Thyroid gland (tissue), 4 donors: ENCODE results near the gene DAPL1. TPM values are rescaled to one million over a fixed set of nuclear protein-coding genes. Genes with fewer than 3 reads are reported as not detected.

Source experiments
- DNase-seq, 2 donors: peaks; one replicate each; pipeline ENCODE4 v3.0.0-alpha.2; 2019
- H3K27ac ChIP-seq, 3 donors: fragments of 200-600 bp; sonication (generic); 1 replicate in 2 of 3; 2 replicates in 1 of 3; pipeline ENCODE4 v1.5.1; 2016 to 2019; ENCODE audit warnings: mild to moderate bottlenecking in 1 of 3, moderate library complexity in 1 of 3
- H3K27me3 ChIP-seq: fragments of 200-600 bp; sonication (generic); one replicate; pipeline ENCODE4 v1.5.1; 2019
- H3K36me3 ChIP-seq, 2 donors: fragments of 200-600 bp; sonication (generic); one replicate each; pipeline ENCODE4 v1.5.1; 2016 to 2019
- H3K4me1 ChIP-seq, 2 donors: fragments of 200-600 bp; sonication (generic); one replicate each; pipeline ENCODE4 v1.5.1; 2017 to 2019
- H3K4me3 ChIP-seq, 3 donors: fragments of 200-600 bp; sonication (generic); replicated peaks in 1 of 3; 1 replicate in 2 of 3; 2 replicates in 1 of 3; pipeline ENCODE4 v1.5.1; 2016; ENCODE audit warnings: mild to moderate bottlenecking in 1 of 3
- H3K9me3 ChIP-seq: fragments of 200-600 bp; sonication (generic); one replicate; pipeline ENCODE4 v1.5.1; 2017
- CTCF ChIP-seq, 6 experiments: fragments of 200-600 bp in 3 of 6; fragments of 450-650 bp in 3 of 6; sonication (generic) in 3 of 6; IDR thresholded peaks; one replicate each; pipeline ENCODE4 v1.5.1; 2016 to 2019; ENCODE audit warnings: antibody characterized with exemption in 6 of 6, mild to moderate bottlenecking in 2 of 6, inconsistent platforms in 1 of 6, moderate library complexity in 1 of 6
- POLR2A ChIP-seq, 2 donors: fragments of 450-650 bp; IDR thresholded peaks; one replicate each; pipeline ENCODE4 v1.6.1; 2017; ENCODE audit warnings: antibody characterized with exemption in 2 of 2, mild to moderate bottlenecking in 2 of 2, moderate library complexity in 1 of 2
- WGBS, 2 donors: methylation state at CpG; one replicate each; pipeline ENCODE4 v1.1.5; 2017; 5-methylcytosine and 5-hydroxymethylcytosine counted together
- intact Hi-C: fragments of 100-400 bp; cut with DNase I; formaldehyde crosslinking; loops from one replicate; pipeline ENCODE4 v1.15.1; 2023
- total RNA-seq, 4 donors: library from RNA; depleted of rRNA; stranded (reverse); fragments of >200 nt; gene quantifications; one replicate each; pipeline ENCODE4 v1.2.3, GENCODE V29; 2016

Gene DAPL1
- total RNA-seq, 4 donors from 2014 or later, result 12.3 to 68.9 (median 28.1) TPM

- Histone ChIP-seq H3K27me3 (no peaks in the 10 kb centered on the region), H3K27ac (peak overlapping the region in 2 of 3 donors; percentile 44 to 54), H3K4me3 (no peak overlapping the region), H3K9me3 (no peaks in the 10 kb centered on the region), H3K36me3 (no peaks in the 10 kb centered on the region), H3K4me1 (peaks cover 28 to 76% of the 10 kb centered on the region in 2 donors)
- 55 to 71% methylated on average over 1 of the region's 1 CpG for WGBS, 2 donors
- intact Hi-C loops, result no loop called here
- DNase-seq, result no peak
- TF ChIP-seq CTCF (IDR thresholded peaks at IDR 0.05) (no peak), POLR2A (IDR thresholded peaks at IDR 0.05) (no peak)
Measured at GRCh38 chr2:158815166-158815565, 20.0 kb downstream of the DAPL1 start.

- Histone ChIP-seq H3K9me3 (no peaks in the 10 kb centered on the region), H3K27ac (peak overlapping the region in 2 of 3 donors; percentile 44 to 54), H3K27me3 (no peaks in the 10 kb centered on the region), H3K4me1 (peaks cover 23 to 71% of the 10 kb centered on the region in 2 donors), H3K4me3 (no peak overlapping the region), H3K36me3 (no peaks in the 10 kb centered on the region)
- 36 to 54% methylated on average over 5 of the region's 5 CpGs for WGBS, 2 donors
- no peak for DNase-seq
- intact Hi-C loops, result no loop called here
- no peak for TF ChIP-seq POLR2A (IDR thresholded peaks at IDR 0.05)
- TF ChIP-seq CTCF (IDR thresholded peaks at IDR 0.05), result no peak
Measured at GRCh38 chr2:158815658-158816057, 20.5 kb downstream of the DAPL1 start.

GRCh38 chr2:158817588-158817987 lies 22.5 kb downstream of the DAPL1 start:
- TF ChIP-seq POLR2A (IDR thresholded peaks at IDR 0.05), result no peak
- TF ChIP-seq CTCF (IDR thresholded peaks at IDR 0.05), result no peak
- Histone ChIP-seq H3K27me3 (no peaks in the 10 kb centered on the region), H3K4me1 (peaks cover 22 to 62% of the 10 kb centered on the region in 2 donors), H3K27ac (peak overlapping the region in 1 of 3 donors; percentile 47), H3K36me3 (no peaks in the 10 kb centered on the region), H3K4me3 (no peak overlapping the region), H3K9me3 (no peaks in the 10 kb centered on the region)
- intact Hi-C loops, result no loop called here
- 69 to 84% methylated on average over 3 of the region's 3 CpGs for WGBS, 2 donors
- no peak for DNase-seq

- Histone ChIP-seq H3K36me3 (no peaks in the 10 kb centered on the region), H3K4me1 (peaks cover 24 to 59% of the 10 kb centered on the region in 2 donors), H3K9me3 (no peaks in the 10 kb centered on the region), H3K27ac (peak overlapping the region in 1 of 3 donors; percentile 12), H3K27me3 (no peaks in the 10 kb centered on the region), H3K4me3 (no peak overlapping the region)
- DNase-seq, result peak in 1 of 2 donors; percentile 36
- intact Hi-C loops, result no loop called here
- WGBS, 2 donors, result 42 to 48% methylated on average over 3 of the region's 3 CpGs
- no peak for TF ChIP-seq POLR2A (IDR thresholded peaks at IDR 0.05)
- TF ChIP-seq CTCF (IDR thresholded peaks at IDR 0.05), result no peak
Measured at GRCh38 chr2:158818511-158818910, 23.4 kb downstream of the DAPL1 start.

GRCh38 chr2:158822193-158822592 lies 27.1 kb downstream of the DAPL1 start:
- intact Hi-C loops, result no loop called here
- TF ChIP-seq POLR2A (IDR thresholded peaks at IDR 0.05), result no peak
- no peak for TF ChIP-seq CTCF (IDR thresholded peaks at IDR 0.05)
- Histone ChIP-seq H3K4me1 (peaks cover 10 to 23% of the 10 kb centered on the region in 2 donors), H3K27me3 (no peaks in the 10 kb centered on the region), H3K36me3 (no peaks in the 10 kb centered on the region), H3K27ac (peak overlapping the region; percentile 44 to 65 (median 53)), H3K4me3 (no peak overlapping the region), H3K9me3 (no peaks in the 10 kb centered on the region)
- DNase-seq, result peak; percentile 84
- WGBS, 2 donors, result 34 to 39% methylated on average over 13 of the region's 13 CpGs
